HepG2 (cell line): ENCODE measurements around the gene NEDD4L. TPM values are rescaled to one million over a fixed set of nuclear protein-coding genes. Genes with fewer than 3 reads are reported as not detected.

ENCODE experiments used
- CHD2 ChIP-seq: IDR thresholded peaks from 2 replicates; pipeline ENCODE4 v1.6.1; 2011; ENCODE audit warnings: low read depth, low read length, improper control_type of control experiment
- RARG ChIP-seq: sonication (generic); formaldehyde crosslinking; IDR thresholded peaks from 2 replicates; pipeline ENCODE4 v1.4.0; 2020; ENCODE audit warnings: low read depth, mild to moderate bottlenecking, missing genetic modification reagents
- SPEN ChIP-seq: sonication (generic); formaldehyde crosslinking; IDR thresholded peaks from 2 replicates; pipeline ENCODE4 v1.5.1; 2020; ENCODE audit warnings: low read depth, mild to moderate bottlenecking, missing genetic modification reagents
- SRF ChIP-seq: IDR thresholded peaks from 2 replicates; pipeline ENCODE4 v1.6.1; 2011; ENCODE audit warnings: mild to moderate bottlenecking, low read depth, low read length, moderate library complexity
- TBX2 ChIP-seq: sonication (generic); formaldehyde crosslinking; IDR thresholded peaks from 2 replicates; pipeline ENCODE4 v1.5.0; 2020; ENCODE audit warnings: missing genetic modification reagents, mild to moderate bottlenecking, borderline replicate concordance
- THYN1 ChIP-seq: sonication (generic); formaldehyde crosslinking; IDR thresholded peaks from 2 replicates; pipeline ENCODE4 v1.8.1; 2023; ENCODE audit warnings: low read depth, mild to moderate bottlenecking, moderate library complexity, missing genetic modification reagents, borderline replicate concordance
- YEATS2 ChIP-seq: sonication (generic); formaldehyde crosslinking; IDR thresholded peaks from 2 replicates; pipeline ENCODE4 v1.4.0; 2020; ENCODE audit warnings: missing genetic modification reagents, borderline replicate concordance
- ZBTB4 ChIP-seq: sonication (generic); formaldehyde crosslinking; IDR thresholded peaks from 2 replicates; pipeline ENCODE4 v1.4.0; 2020; ENCODE audit warnings: missing genetic modification reagents, mild to moderate bottlenecking, borderline replicate concordance
- ZIK1 ChIP-seq: sonication (generic); formaldehyde crosslinking; IDR thresholded peaks from 2 replicates; pipeline ENCODE4 v1.5.0; 2020; ENCODE audit warnings: mild to moderate bottlenecking, low read depth, missing genetic modification reagents, borderline replicate concordance
- ZKSCAN5 ChIP-seq: sonication (generic); formaldehyde crosslinking; IDR thresholded peaks from 2 replicates; pipeline ENCODE4 v1.5.1; 2020; ENCODE audit warnings: mild to moderate bottlenecking, missing genetic modification reagents
- ZNF3 ChIP-seq: IDR thresholded peaks from 2 replicates; pipeline ENCODE4 v1.7.0; 2017; ENCODE audit warnings: inconsistent platforms
- ZNF430 ChIP-seq: sonication (generic); formaldehyde crosslinking; IDR thresholded peaks from 2 replicates; pipeline ENCODE4 v1.9.0; 2021; ENCODE audit warnings: mild to moderate bottlenecking, missing genetic modification reagents
- ZNF569 ChIP-seq: sonication (generic); formaldehyde crosslinking; IDR thresholded peaks from 2 replicates; pipeline ENCODE4 v1.5.0; 2020; ENCODE audit warnings: mild to moderate bottlenecking, missing genetic modification reagents, moderate library complexity, borderline replicate concordance
- ZNF670 ChIP-seq: sonication (generic); formaldehyde crosslinking; IDR thresholded peaks from 2 replicates; pipeline ENCODE4 v1.8.0; 2022; ENCODE audit warnings: mild to moderate bottlenecking, missing genetic modification reagents, borderline replicate concordance
- ZNF746 ChIP-seq: sonication (generic); formaldehyde crosslinking; IDR thresholded peaks from 2 replicates; pipeline ENCODE4 v1.8.0; 2022; ENCODE audit warnings: mild to moderate bottlenecking, missing genetic modification reagents
- ZNF883 ChIP-seq: sonication (generic); formaldehyde crosslinking; IDR thresholded peaks from 2 replicates; pipeline ENCODE4 v1.5.1; 2020; ENCODE audit warnings: mild to moderate bottlenecking, missing genetic modification reagents; ENCODE audit errors: not compliant biosample characterization
- ZSCAN29 ChIP-seq: sonication (generic); formaldehyde crosslinking; conservative IDR thresholded peaks from 2 replicates; pipeline ENCODE4 v1.4.0; 2020; ENCODE audit warnings: mild to moderate bottlenecking, missing genetic modification reagents
- polyA plus RNA-seq, 8 experiments: library from polyadenylated mRNA; depleted of rRNA in 3 of 8; stranded (reverse) in 7 of 8; unstranded in 1 of 8; fragments of >200 nt; fragmentation: Illumina TruSeq in 4 of 8; extraction: Trizol in 4 of 8; gene quantifications; 2 replicates each; pipeline versions ENCODE4 v1.2.1 to v1.2.3, GENCODE V29; 2011 to 2016; ENCODE audit warnings: low read depth in 4 of 8, missing spikeins in 1 of 8, mixed read lengths in 1 of 8; ENCODE audit not compliant: insufficient read depth in 1 of 8
- total RNA-seq, 5 experiments: library from RNA; depleted of rRNA; stranded (reverse); fragments of >200 nt; fragmentation: Illumina TruSeq; extraction: Trizol; gene quantifications; 2 replicates each; pipeline ENCODE4 v1.2.3, GENCODE V29; 2016; ENCODE audit warnings: low read depth in 1 of 5
- TF ChIP-seq, protein P1 (sequence below): sonication (generic); formaldehyde crosslinking; IDR thresholded peaks from 2 replicates; pipeline ENCODE4 v1.4.0; 2020; ENCODE audit warnings: missing genetic modification reagents, borderline replicate concordance
- TF ChIP-seq, protein P2 (sequence below): sonication (generic); formaldehyde crosslinking; IDR thresholded peaks from 2 replicates; pipeline ENCODE4 v1.5.0; 2020; ENCODE audit warnings: missing genetic modification reagents
- TF ChIP-seq, protein P3 (sequence below): sonication (generic); formaldehyde crosslinking; IDR thresholded peaks from 2 replicates; pipeline ENCODE4 v1.5.0; 2020; ENCODE audit warnings: mild to moderate bottlenecking, missing genetic modification reagents, borderline replicate concordance

Gene NEDD4L
- total and polyA plus RNA-seq, 2 of the 13 experiments (the other 11 are each of a cell fraction or from before 2014, with no cell fraction given) = 168 to 390 TPM

DNA sequence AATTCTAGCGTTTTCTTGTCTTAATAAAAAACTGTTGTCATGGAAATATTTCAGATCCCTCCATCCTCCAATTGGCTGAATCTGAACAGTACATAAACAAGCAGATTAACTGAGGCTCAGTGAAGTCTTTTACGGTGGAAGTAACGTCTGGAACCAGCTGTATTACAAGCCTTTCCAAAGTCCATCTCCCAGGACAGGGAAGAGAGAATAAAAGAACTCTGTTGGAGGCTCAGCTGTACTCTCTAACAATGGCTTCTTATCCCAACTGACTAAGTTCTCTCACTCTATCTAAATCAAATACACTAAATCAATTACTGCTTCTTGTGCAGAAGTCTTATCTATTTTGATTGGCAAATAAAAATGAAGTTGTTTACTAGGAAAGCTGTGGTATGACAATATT lies 19.9 kb upstream of the NEDD4L start (continued):
- TF ChIP-seq, protein P1, sequence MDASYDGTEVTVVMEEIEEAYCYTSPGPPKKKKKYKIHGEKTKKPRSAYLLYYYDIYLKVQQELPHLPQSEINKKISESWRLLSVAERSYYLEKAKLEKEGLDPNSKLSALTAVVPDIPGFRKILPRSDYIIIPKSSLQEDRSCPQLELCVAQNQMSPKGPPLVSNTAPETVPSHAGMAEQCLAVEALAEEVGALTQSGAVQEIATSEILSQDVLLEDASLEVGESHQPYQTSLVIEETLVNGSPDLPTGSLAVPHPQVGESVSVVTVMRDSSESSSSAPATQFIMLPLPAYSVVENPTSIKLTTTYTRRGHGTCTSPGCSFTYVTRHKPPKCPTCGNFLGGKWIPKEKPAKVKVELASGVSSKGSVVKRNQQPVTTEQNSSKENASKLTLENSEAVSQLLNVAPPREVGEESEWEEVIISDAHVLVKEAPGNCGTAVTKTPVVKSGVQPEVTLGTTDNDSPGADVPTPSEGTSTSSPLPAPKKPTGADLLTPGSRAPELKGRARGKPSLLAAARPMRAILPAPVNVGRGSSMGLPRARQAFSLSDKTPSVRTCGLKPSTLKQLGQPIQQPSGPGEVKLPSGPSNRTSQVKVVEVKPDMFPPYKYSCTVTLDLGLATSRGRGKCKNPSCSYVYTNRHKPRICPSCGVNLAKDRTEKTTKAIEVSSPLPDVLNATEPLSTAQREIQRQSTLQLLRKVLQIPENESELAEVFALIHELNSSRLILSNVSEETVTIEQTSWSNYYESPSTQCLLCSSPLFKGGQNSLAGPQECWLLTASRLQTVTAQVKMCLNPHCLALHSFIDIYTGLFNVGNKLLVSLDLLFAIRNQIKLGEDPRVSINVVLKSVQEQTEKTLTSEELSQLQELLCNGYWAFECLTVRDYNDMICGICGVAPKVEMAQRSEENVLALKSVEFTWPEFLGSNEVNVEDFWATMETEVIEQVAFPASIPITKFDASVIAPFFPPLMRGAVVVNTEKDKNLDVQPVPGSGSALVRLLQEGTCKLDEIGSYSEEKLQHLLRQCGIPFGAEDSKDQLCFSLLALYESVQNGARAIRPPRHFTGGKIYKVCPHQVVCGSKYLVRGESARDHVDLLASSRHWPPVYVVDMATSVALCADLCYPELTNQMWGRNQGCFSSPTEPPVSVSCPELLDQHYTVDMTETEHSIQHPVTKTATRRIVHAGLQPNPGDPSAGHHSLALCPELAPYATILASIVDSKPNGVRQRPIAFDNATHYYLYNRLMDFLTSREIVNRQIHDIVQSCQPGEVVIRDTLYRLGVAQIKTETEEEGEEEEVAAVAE (CRISPR knock-in tag) = no peak
- TF ChIP-seq THYN1 (CRISPR knock-in tag) (no peak), RARG (no peak), TBX2 (CRISPR knock-in tag) (no peak), SRF (no peak), ZNF430 (CRISPR knock-in tag) (no peak), SPEN (CRISPR knock-in tag) (no peak), ZNF3 (no peak), ZNF569 (CRISPR knock-in tag) (no peak), ZSCAN29 (CRISPR knock-in tag) (0 out of 2 replicates have a peak, but pooled peaks have one; percentile 66), ZNF746 (CRISPR knock-in tag) (no peak), ZBTB4 (CRISPR knock-in tag) (no peak), ZNF883 (CRISPR knock-in tag) (no peak), CHD2 (no peak), ZKSCAN5 (CRISPR knock-in tag) (no peak), ZIK1 (CRISPR knock-in tag) (no peak), ZNF670 (CRISPR knock-in tag) (no peak), YEATS2 (CRISPR knock-in tag) (no peak)
- TF ChIP-seq, protein P2, sequence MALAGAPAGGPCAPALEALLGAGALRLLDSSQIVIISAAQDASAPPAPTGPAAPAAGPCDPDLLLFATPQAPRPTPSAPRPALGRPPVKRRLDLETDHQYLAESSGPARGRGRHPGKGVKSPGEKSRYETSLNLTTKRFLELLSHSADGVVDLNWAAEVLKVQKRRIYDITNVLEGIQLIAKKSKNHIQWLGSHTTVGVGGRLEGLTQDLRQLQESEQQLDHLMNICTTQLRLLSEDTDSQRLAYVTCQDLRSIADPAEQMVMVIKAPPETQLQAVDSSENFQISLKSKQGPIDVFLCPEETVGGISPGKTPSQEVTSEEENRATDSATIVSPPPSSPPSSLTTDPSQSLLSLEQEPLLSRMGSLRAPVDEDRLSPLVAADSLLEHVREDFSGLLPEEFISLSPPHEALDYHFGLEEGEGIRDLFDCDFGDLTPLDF = no peak
- TF ChIP-seq, protein P3, sequence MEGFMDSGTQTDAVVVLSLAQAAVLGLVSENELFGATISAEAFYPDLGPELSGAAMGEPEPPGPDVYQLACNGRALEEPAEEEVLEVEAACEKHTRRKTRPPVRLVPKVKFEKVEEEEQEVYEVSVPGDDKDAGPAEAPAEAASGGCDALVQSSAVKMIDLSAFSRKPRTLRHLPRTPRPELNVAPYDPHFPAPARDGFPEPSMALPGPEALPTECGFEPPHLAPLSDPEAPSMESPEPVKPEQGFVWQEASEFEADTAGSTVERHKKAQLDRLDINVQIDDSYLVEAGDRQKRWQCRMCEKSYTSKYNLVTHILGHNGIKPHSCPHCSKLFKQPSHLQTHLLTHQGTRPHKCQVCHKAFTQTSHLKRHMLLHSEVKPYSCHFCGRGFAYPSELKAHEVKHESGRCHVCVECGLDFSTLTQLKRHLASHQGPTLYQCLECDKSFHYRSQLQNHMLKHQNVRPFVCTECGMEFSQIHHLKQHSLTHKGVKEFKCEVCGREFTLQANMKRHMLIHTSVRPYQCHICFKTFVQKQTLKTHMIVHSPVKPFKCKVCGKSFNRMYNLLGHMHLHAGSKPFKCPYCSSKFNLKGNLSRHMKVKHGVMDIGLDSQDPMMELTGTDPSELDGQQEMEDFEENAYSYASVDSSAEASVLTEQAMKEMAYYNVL (CRISPR knock-in tag) = 0 out of 2 replicates have a peak, but pooled peaks have one; percentile 76
